Fibroblast of lung (primary cell): ENCODE data around the gene OR52R1. TPM values are rescaled to one million over a fixed set of nuclear protein-coding genes. Genes with fewer than 3 reads are reported as not detected.

Experiments
- DNase-seq, 2 donors: peaks; one replicate each; pipeline versions ENCODE4 v3.0.0 to v3.0.0-alpha.2; 2010; ENCODE audit warnings: low read depth in 2 of 2
- H2AFZ ChIP-seq: 2 replicates; pipeline ENCODE4 v1.5.1; 2012; ENCODE audit warnings: low read length, control low read depth, inconsistent platforms
- H3K27ac ChIP-seq: 2 replicates; pipeline ENCODE4 v1.5.1; 2011; ENCODE audit warnings: low read length, control low read depth; ENCODE audit not compliant: insufficient read depth
- H3K27me3 ChIP-seq: 2 replicates; pipeline ENCODE4 v1.5.1; 2011; ENCODE audit warnings: mild to moderate bottlenecking, low read length; ENCODE audit not compliant: control insufficient read depth, insufficient read depth
- H3K36me3 ChIP-seq: 2 replicates; pipeline ENCODE4 v1.5.1; 2011; ENCODE audit warnings: low read length; ENCODE audit not compliant: control insufficient read depth, insufficient read depth
- H3K4me1 ChIP-seq: 2 replicates; pipeline ENCODE4 v1.5.1; 2011; ENCODE audit warnings: low read length; ENCODE audit not compliant: control insufficient read depth, insufficient read depth; ENCODE audit errors: extremely low read depth
- H3K4me2 ChIP-seq: 2 replicates; pipeline ENCODE4 v1.5.1; 2011; ENCODE audit warnings: low read length, control low read depth; ENCODE audit not compliant: insufficient read depth; ENCODE audit errors: extremely low read depth
- H3K4me3 ChIP-seq, 4 experiments: fragments of 200-600 bp in 1 of 4; sonication (generic) in 1 of 4; replicated peaks in 1 of 4; 2 replicates each; pipeline ENCODE4 v1.5.1; 2011 to 2016; ENCODE audit warnings: low read length in 4 of 4, low read depth in 3 of 4, mild to moderate bottlenecking in 3 of 4, control low read depth in 2 of 4, inconsistent platforms in 1 of 4, mixed read lengths in 1 of 4; ENCODE audit not compliant: insufficient read depth in 1 of 4; ENCODE audit errors: control extremely low read depth in 1 of 4
- H3K79me2 ChIP-seq: 2 replicates; pipeline ENCODE4 v1.5.1; 2012; ENCODE audit warnings: mild to moderate bottlenecking, low read length, inconsistent platforms; ENCODE audit not compliant: control insufficient read depth, insufficient read depth
- H3K9ac ChIP-seq: 2 replicates; pipeline ENCODE4 v1.5.1; 2011; ENCODE audit warnings: mild to moderate bottlenecking, low read length, control low read depth; ENCODE audit not compliant: insufficient read depth
- H3K9me3 ChIP-seq: 2 replicates; pipeline ENCODE4 v1.5.1; 2012; ENCODE audit warnings: low read depth, low read length; ENCODE audit not compliant: control insufficient read depth, insufficient read depth
- H4K20me1 ChIP-seq: 2 replicates; pipeline ENCODE4 v1.5.1; 2011; ENCODE audit warnings: low read length; ENCODE audit not compliant: control insufficient read depth, insufficient read depth; ENCODE audit errors: extremely low read depth
- CTCF ChIP-seq, 2 donors: IDR thresholded peaks in 1 of 2; conservative IDR thresholded peaks in 1 of 2; 1 replicate in 1 of 2; 2 replicates in 1 of 2; pipeline ENCODE4 v1.5.1; 2011 to 2012; ENCODE audit warnings: low read length in 2 of 2, control low read depth in 1 of 2, inconsistent platforms in 1 of 2, low read depth in 1 of 2, mild to moderate bottlenecking in 1 of 2
- EZH2 ChIP-seq: IDR thresholded peaks from 2 replicates; pipeline ENCODE4 v1.5.1; 2012; ENCODE audit warnings: low read length, control low read depth, mild to moderate bottlenecking; ENCODE audit errors: missing control alignments
- polyA plus RNA-seq, 2 donors: library from polyadenylated mRNA; depleted of rRNA in 1 of 2; stranded (reverse) in 1 of 2; unstranded in 1 of 2; fragments of >200 nt; gene quantifications; 2 replicates each; pipeline ENCODE4 v1.2.1, GENCODE V29; 2011 to 2012; ENCODE audit warnings: missing spikeins in 1 of 2
- total RNA-seq: library from RNA; depleted of rRNA; stranded (reverse); fragments of >200 nt; gene quantifications from 2 replicates; pipeline ENCODE4 v1.2.1, GENCODE V29; 2014

OR52R1 gene
- total and polyA plus RNA-seq, 2 donors (not counting 1 experiment from before 2014, with no cell fraction given), result not detected

- H3K9me3 ChIP-seq, result no peaks in the 10 kb centered on the region
- no peak within 1 kb of the TSS for H2AFZ ChIP-seq
- TF ChIP-seq EZH2, result no peak
- TF ChIP-seq CTCF (conservative IDR thresholded peaks at IDR 0.05 in 1 of 2, IDR thresholded peaks at IDR 0.05 in 1 of 2; ENCODE audit: low read depth in 1 of 2, low read length in 2 of 2), result no peak
- no peak within 1 kb of the TSS for H3K4me3 ChIP-seq
- no peak for DNase-seq
- no peaks in the 10 kb centered on the region for H3K27me3 ChIP-seq
- no peak within 1 kb of the TSS for H3K27ac ChIP-seq
- no peaks in the 10 kb centered on the region for H4K20me1 ChIP-seq
- no peaks in the 10 kb centered on the region for H3K79me2 ChIP-seq
- H3K36me3 ChIP-seq, result no peaks in the 10 kb centered on the region
- H3K4me1 ChIP-seq, result no peaks in the 10 kb centered on the region
- no peak within 1 kb of the TSS for H3K4me2 ChIP-seq
- no peak within 1 kb of the TSS for H3K9ac ChIP-seq
Observed at GRCh38 chr11:4769838-4770237, 34.3 kb downstream of the OR52R1 start, which contains the start of gene OR51F1. OR51F1 (minus strand) TSS chr11:4769938; CDS start chr11:4769938, 0 bp downstream.

GRCh38 chr11:4768094-4768493 is 36.1 kb downstream of the OR52R1 start:
- Histone ChIP-seq H3K79me2 (no peaks in the 10 kb centered on the region), H3K9me3 (no peaks in the 10 kb centered on the region), H3K4me3 (no peak overlapping the region), H3K36me3 (no peaks in the 10 kb centered on the region), H3K27ac (no peak overlapping the region), H3K4me2 (no peak overlapping the region), H3K4me1 (no peaks in the 10 kb centered on the region), H3K27me3 (no peaks in the 10 kb centered on the region), H4K20me1 (no peaks in the 10 kb centered on the region), H3K9ac (no peak overlapping the region), H2AFZ (no peak overlapping the region)
- DNase-seq, result no peak
- TF ChIP-seq EZH2 (no peak), CTCF (conservative IDR thresholded peaks at IDR 0.05 in 1 of 2, IDR thresholded peaks at IDR 0.05 in 1 of 2; ENCODE audit: low read depth in 1 of 2, low read length in 2 of 2) (no peak)

GRCh38 chr11:4766420-4767043 is 37.6 kb downstream of the OR52R1 start:
- Histone ChIP-seq H3K36me3 (no peaks in the 10 kb centered on the region), H3K9me3 (no peaks in the 10 kb centered on the region), H2AFZ (no peak overlapping the region), H3K79me2 (no peaks in the 10 kb centered on the region), H3K9ac (no peak overlapping the region), H3K4me3 (no peak overlapping the region), H3K4me2 (no peak overlapping the region), H3K27ac (no peak overlapping the region), H4K20me1 (no peaks in the 10 kb centered on the region), H3K27me3 (no peaks in the 10 kb centered on the region), H3K4me1 (no peaks in the 10 kb centered on the region)
- DNase-seq, result no peak
- TF ChIP-seq CTCF (conservative IDR thresholded peaks at IDR 0.05 in 1 of 2, IDR thresholded peaks at IDR 0.05 in 1 of 2; ENCODE audit: low read depth in 1 of 2, low read length in 2 of 2) (no peak), EZH2 (no peak)
